Endothelial cell of umbilical vein (primary cell): ENCODE measurements around the gene PYGB. TPM values are rescaled to one million over a fixed set of nuclear protein-coding genes. Genes with fewer than 3 reads are reported as not detected.

Experiments used
- BruUV-seq: library from RNA; stranded (reverse); fragments of 400-500 nt; replicated peaks from 2 replicates; lab custom pipeline; 2021; lab: Mats Ljungman, UMichigan
- CTCF ChIA-PET: fragments of 300-600, 350-600 bp; sonication (Branson Sonifier 250); formaldehyde crosslinking; loops from one replicate; lab custom pipeline; 2021; ENCODE audit warnings: antibody characterized with exemption, inconsistent platforms; lab: Charles Lee
- POLR2A ChIA-PET: fragments of 300-600, 350-600 bp; sonication (Branson Sonifier 250); formaldehyde crosslinking; loops from one replicate; lab custom pipeline; 2021; ENCODE audit warnings: antibody characterized with exemption, inconsistent platforms; lab: Charles Lee
- DNase-seq: peaks from one replicate; pipeline ENCODE4 v3.0.0-alpha.2; 2011; ENCODE audit warnings: low read depth, low spot score
- FAIRE-seq: peaks from 2 replicates; lab custom pipeline; 2011; peaks lifted over from hg19 to GRCh38; lab: Jason Lieb, UNC
- H2AFZ ChIP-seq: 2 replicates; pipeline ENCODE4 v1.6.0; 2012; ENCODE audit warnings: low read depth, low read length, control low read depth, inconsistent platforms
- H3K27ac ChIP-seq: 2 replicates; pipeline ENCODE4 v1.5.1; 2011; ENCODE audit warnings: low read depth, mild to moderate bottlenecking, control low read depth, low read length, moderate library complexity; ENCODE audit not compliant: insufficient read depth
- H3K27me3 ChIP-seq, 2 experiments: 2 replicates each; pipeline versions ENCODE4 v1.6.0 to v1.6.1; 2011; ENCODE audit warnings: low read length in 2 of 2, mixed read lengths in 1 of 2; ENCODE audit not compliant: control insufficient read depth in 2 of 2, insufficient read depth in 2 of 2
- H3K36me3 ChIP-seq, 2 experiments: 2 replicates in 1 of 2; 3 replicates in 1 of 2; pipeline ENCODE4 v1.5.1; 2011; ENCODE audit warnings: low read length in 2 of 2, mild to moderate bottlenecking in 1 of 2, moderate library complexity in 1 of 2; ENCODE audit not compliant: control insufficient read depth in 2 of 2, insufficient read depth in 2 of 2; ENCODE audit errors: extremely low read depth in 1 of 2
- H3K4me1 ChIP-seq: 3 replicates; pipeline ENCODE4 v1.5.1; 2011; ENCODE audit warnings: mild to moderate bottlenecking, low read length; ENCODE audit not compliant: control insufficient read depth, insufficient read depth; ENCODE audit errors: extremely low read depth
- H3K4me2 ChIP-seq: 2 replicates; pipeline ENCODE4 v1.6.1; 2011; ENCODE audit warnings: low read length, control low read depth, mixed read lengths; ENCODE audit not compliant: insufficient read depth
- H3K4me3 ChIP-seq, 3 experiments: fragments of 200-600 bp in 1 of 3; sonication (generic), shearing (Covaris generic) in 1 of 3; replicated peaks in 1 of 3; 2 replicates each; pipeline ENCODE4 v1.5.1; 2011 to 2016; ENCODE audit warnings: control low read depth in 3 of 3, low read length in 3 of 3, mild to moderate bottlenecking in 2 of 3, inconsistent platforms in 1 of 3, low read depth in 1 of 3, moderate library complexity in 1 of 3; ENCODE audit not compliant: insufficient read depth in 1 of 3
- H3K79me2 ChIP-seq: 2 replicates; pipeline ENCODE4 v1.6.0; 2012; ENCODE audit warnings: low read length, inconsistent platforms; ENCODE audit not compliant: control insufficient read depth, insufficient read depth
- H3K9ac ChIP-seq: replicated peaks from 2 replicates; pipeline ENCODE3; 2011; ENCODE audit warnings: low read length, control low read depth; ENCODE audit not compliant: insufficient read depth; ENCODE audit errors: extremely low read depth
- H3K9me1 ChIP-seq: replicated peaks from 3 replicates; pipeline ENCODE4 v1.6.0; 2011; ENCODE audit warnings: mild to moderate bottlenecking, low read length; ENCODE audit not compliant: control insufficient read depth, insufficient read depth; ENCODE audit errors: extremely low read depth
- H3K9me3 ChIP-seq: replicated peaks from 2 replicates; pipeline ENCODE4 v1.5.1; 2012; ENCODE audit warnings: low read length, inconsistent platforms; ENCODE audit not compliant: control insufficient read depth, insufficient read depth
- H4K20me1 ChIP-seq: replicated peaks from 2 replicates; pipeline ENCODE3; 2011; ENCODE audit warnings: mild to moderate bottlenecking, low read length; ENCODE audit not compliant: control insufficient read depth, insufficient read depth; ENCODE audit errors: extremely low read depth
- CTCF ChIP-seq, 2 donors: IDR thresholded peaks; 1 replicate in 1 of 2; 2 replicates in 1 of 2; pipeline ENCODE4 v1.5.1; 2011; ENCODE audit warnings: low read length in 2 of 2, mild to moderate bottlenecking in 2 of 2, moderate library complexity in 2 of 2, control low read depth in 1 of 2, inconsistent platforms in 1 of 2, low read depth in 1 of 2; ENCODE audit not compliant: insufficient read depth in 1 of 2; ENCODE audit errors: extremely low read depth in 1 of 2
- EZH2 ChIP-seq: IDR thresholded peaks from 2 replicates; pipeline ENCODE4 v1.6.1; 2012; ENCODE audit warnings: borderline replicate concordance, low read depth, mild to moderate bottlenecking, moderate library complexity, low read length, inconsistent platforms; ENCODE audit not compliant: severe bottlenecking
- FOS ChIP-seq: IDR thresholded peaks from 2 replicates; pipeline ENCODE4 v1.6.1; 2011; ENCODE audit warnings: mild to moderate bottlenecking, low read length, moderate library complexity, borderline replicate concordance; ENCODE audit not compliant: insufficient read depth
- GATA2 ChIP-seq: IDR thresholded peaks from 2 replicates; pipeline ENCODE4 v1.7.0; 2011; ENCODE audit warnings: low read depth, mild to moderate bottlenecking, moderate library complexity, mixed read lengths, low read length; ENCODE audit not compliant: insufficient read length, insufficient read depth
- JUN ChIP-seq: IDR thresholded peaks from 2 replicates; pipeline ENCODE4 v1.6.1; 2011; ENCODE audit warnings: borderline replicate concordance, low read depth; ENCODE audit not compliant: insufficient read length, insufficient read depth
- MAX ChIP-seq: IDR thresholded peaks from 2 replicates; pipeline ENCODE4 v1.6.1; 2011; ENCODE audit not compliant: insufficient read depth, insufficient read length
- MYC ChIP-seq: IDR thresholded peaks from one replicate; pipeline ENCODE4 v1.6.1; 2011; ENCODE audit warnings: mild to moderate bottlenecking, low read depth, low read length
- POLR2A ChIP-seq: IDR thresholded peaks from 2 replicates; pipeline ENCODE4 v1.6.1; 2012; ENCODE audit warnings: low read depth, mild to moderate bottlenecking, control low read depth, low read length
- POLR2AphosphoS5 ChIP-seq: IDR thresholded peaks from 2 replicates; pipeline ENCODE4 v1.6.1; 2012; ENCODE audit warnings: low read depth, mild to moderate bottlenecking, control low read depth, low read length, moderate library complexity; ENCODE audit not compliant: insufficient read depth
- dilution Hi-C: fragments of 300-500 bp; cut with MboI; formaldehyde crosslinking; loops from one replicate; pipeline ENCODE4 v1.15.0; 2019; ENCODE audit warnings: low sequenced_read_pairs; ENCODE audit not compliant: extremely low pct_ligation_motif_present
- intact Hi-C: fragments of 100-400 bp; cut with micrococcal nuclease; formaldehyde crosslinking; loops from one replicate; pipeline ENCODE4 v1.10.0; 2022
- polyA plus RNA-seq, 4 experiments: library from polyadenylated mRNA; depleted of rRNA in 3 of 4; stranded (reverse) in 3 of 4; unstranded in 1 of 4; fragments of >200 nt; gene quantifications; 2 replicates each; pipeline versions ENCODE4 v1.2.1 to v1.2.3, GENCODE V29; 2011 to 2012; ENCODE audit warnings: missing spikeins in 1 of 4
- total RNA-seq: library from RNA; stranded (reverse); gene quantifications from 2 replicates; pipeline ENCODE4 v1.2.3, GENCODE V29; 2021

Gene PYGB
- total and polyA plus RNA-seq, 2 donors (not counting 3 experiments of a cell fraction or from before 2014, with no cell fraction given) = 36.1 to 60.2 TPM

- Histone ChIP-seq H4K20me1 (no peaks in the 10 kb centered on the region), H3K27me3 (no peaks in the 10 kb centered on the region), H3K9me3 (no peaks in the 10 kb centered on the region), H3K4me2 (no peak overlapping the region), H2AFZ (no peak overlapping the region), H3K27ac (no peak overlapping the region), H3K4me1 (peaks cover 14% of the 10 kb centered on the region), H3K36me3 (peaks cover 0 to 3% of the 10 kb centered on the region in 2 experiments), H3K4me3 (no peak overlapping the region), H3K9ac (no peak overlapping the region), H3K79me2 (no peaks in the 10 kb centered on the region), H3K9me1 (no peaks in the 10 kb centered on the region)
- intact Hi-C loops (no loop called here), dilution Hi-C loops (no loop called here)
- FAIRE-seq = peak; percentile 54
- DNase-seq = no peak
- no TSS peak for BruUV-seq
- TF ChIP-seq JUN (no peak), MAX (no peak), EZH2 (no peak), POLR2A (no peak), POLR2AphosphoS5 (no peak)
- ChIA-PET POLR2A (no interaction called here), CTCF (interaction anchor here (1.0 to 3.7 kb wide), 2 partner anchors 9 to 17 kb away, joined by 3 to 21 read pairs; partner anchors contain the start of gene PYGB)
Observed at GRCh38 chr20:25229486-25230165, 18.3 kb upstream of the PYGB start.

- POLR2A ChIA-PET = no interaction called here
- Histone ChIP-seq H3K27me3 (no peaks in the 10 kb centered on the region), H3K9ac (no peak overlapping the region), H3K4me1 (peaks cover 14% of the 10 kb centered on the region), H3K4me2 (no peak overlapping the region), H4K20me1 (no peaks in the 10 kb centered on the region), H3K4me3 (no peak overlapping the region), H2AFZ (no peak overlapping the region), H3K27ac (no peak overlapping the region), H3K9me1 (no peaks in the 10 kb centered on the region), H3K36me3 (peaks cover 0 to 3% of the 10 kb centered on the region in 2 experiments), H3K79me2 (no peaks in the 10 kb centered on the region), H3K9me3 (no peaks in the 10 kb centered on the region)
- CTCF ChIA-PET = interaction anchor here (1.0 to 3.7 kb wide), 2 partner anchors 9 to 17 kb away, joined by 3 to 21 read pairs; partner anchors contain the start of gene PYGB
- FAIRE-seq = peak; percentile 76
- TF ChIP-seq JUN = no peak
- no peak for TF ChIP-seq GATA2
- no peak for TF ChIP-seq POLR2AphosphoS5
- TF ChIP-seq POLR2A = no peak
- no peak for TF ChIP-seq MAX
- no peak for TF ChIP-seq EZH2
- no peak for TF ChIP-seq FOS
- TF ChIP-seq CTCF (IDR thresholded peaks at IDR 0.05; ENCODE audit: extremely low read depth in 1 of 2, insufficient read depth in 1 of 2, low read depth in 1 of 2, low read length in 2 of 2) = no peak
- TF ChIP-seq MYC = no peak
- BruUV-seq = no TSS peak
- intact Hi-C loops (no loop called here), dilution Hi-C loops (no loop called here)
- peak; percentile 61 for DNase-seq
Observed at GRCh38 chr20:25230166-25230831, 17.6 kb upstream of the PYGB start.
